Brain pericyte (primary cell): ENCODE results near the gene FBXO15.

ENCODE experiments used
- DNase-seq: peaks from one replicate; pipeline ENCODE4 v3.0.0-alpha.2; 2012; ENCODE audit warnings: low read depth, low spot score

Gene FBXO15

GRCh38 chr18:74114116-74114515, 33.5 kb downstream of the FBXO15 start:
- DNase-seq = no peak

- no peak for DNase-seq
Measured at GRCh38 chr18:74113711-74114110, 33.9 kb downstream of the FBXO15 start.

- DNase-seq = no peak
Measured at GRCh38 chr18:74110976-74111375, 36.7 kb downstream of the FBXO15 start.

GRCh38 chr18:74110149-74110548, 37.5 kb downstream of the FBXO15 start:
- no peak for DNase-seq

GRCh38 chr18:74108460-74108859, 39.2 kb downstream of the FBXO15 start:
- DNase-seq = no peak

- DNase-seq = no peak
Measured at GRCh38 chr18:74097803-74098202, 49.8 kb downstream of the FBXO15 start.

- no peak for DNase-seq
Measured at GRCh38 chr18:74092922-74093321, 54.7 kb downstream of the FBXO15 start.

- no peak for DNase-seq
Measured at GRCh38 chr18:74084184-74084855, 63.3 kb downstream of the FBXO15 start.

- DNase-seq = no peak
Measured at GRCh38 chr18:74083557-74083952, 64.1 kb downstream of the FBXO15 start.

GRCh38 chr18:74082742-74083556, 64.7 kb downstream of the FBXO15 start:
- DNase-seq = no peak

- no peak for DNase-seq
Measured at GRCh38 chr18:74081966-74082741, 65.5 kb downstream of the FBXO15 start.

- no peak for DNase-seq
Measured at GRCh38 chr18:74078257-74078656, 69.4 kb downstream of the FBXO15 start.

GRCh38 chr18:74074668-74075564, 72.7 kb downstream of the FBXO15 start:
- no peak for DNase-seq

- DNase-seq = no peak
Measured at GRCh38 chr18:74073957-74074667, 73.5 kb downstream of the FBXO15 start.

GRCh38 chr18:74069178-74070050, 78.2 kb downstream of the FBXO15 start:
- DNase-seq = no peak

- DNase-seq = no peak
Measured at GRCh38 chr18:74068296-74068695, 79.3 kb downstream of the FBXO15 start.

GRCh38 chr18:74066018-74066417, 81.6 kb downstream of the FBXO15 start:
- DNase-seq = no peak

- no peak for DNase-seq
Measured at GRCh38 chr18:74065366-74065765, 82.3 kb downstream of the FBXO15 start.

- no peak for DNase-seq
Measured at GRCh38 chr18:74064510-74064909, 83.1 kb downstream of the FBXO15 start.

GRCh38 chr18:74063557-74063956, 84.1 kb downstream of the FBXO15 start:
- no peak for DNase-seq
